ENCODE data around the gene BHMT2.

Gene BHMT2

GRCh38 chr5:79069488-79070349, at the start of gene BHMT2, which contains the start of gene DMGDH:
Gene BHMT2, plus strand, starts transcription at chr5:79069767. Its CDS starts 16 bp downstream, at chr5:79069783.
Gene DMGDH, minus strand, starts transcription at chr5:79069674. Its CDS starts 54 bp downstream, at chr5:79069620.
- no peak for DNase-seq (ENCODE audit: low read depth in 2 of 2)

- no peak for DNase-seq (ENCODE audit: low read depth in 2 of 2)
Measured at GRCh38 chr5:79020861-79021561, 48.6 kb upstream of the BHMT2 start.

GRCh38 chr5:79021753-79022152, 47.8 kb upstream of the BHMT2 start:
- no peak for DNase-seq (ENCODE audit: low read depth in 2 of 2)

- no peak for DNase-seq (ENCODE audit: low read depth in 2 of 2)
Measured at GRCh38 chr5:79022771-79023170, 46.8 kb upstream of the BHMT2 start.

GRCh38 chr5:79023348-79023747, 46.2 kb upstream of the BHMT2 start:
- DNase-seq (ENCODE audit: low read depth in 2 of 2): no peak

GRCh38 chr5:79023947-79024346, 45.6 kb upstream of the BHMT2 start:
- DNase-seq (ENCODE audit: low read depth in 2 of 2): no peak

- DNase-seq (ENCODE audit: low read depth in 2 of 2): no peak
Measured at GRCh38 chr5:79025054-79025472, 44.5 kb upstream of the BHMT2 start.

- DNase-seq (ENCODE audit: low read depth in 2 of 2): no peak
Measured at GRCh38 chr5:79030663-79031484, 38.7 kb upstream of the BHMT2 start.

GRCh38 chr5:79031485-79031867, 38.1 kb upstream of the BHMT2 start:
- no peak for DNase-seq (ENCODE audit: low read depth in 2 of 2)

- no peak for DNase-seq (ENCODE audit: low read depth in 2 of 2)
Measured at GRCh38 chr5:79032031-79032695, 37.4 kb upstream of the BHMT2 start.

GRCh38 chr5:79032782-79033181, 36.8 kb upstream of the BHMT2 start:
- no peak for DNase-seq (ENCODE audit: low read depth in 2 of 2)

- no peak for DNase-seq (ENCODE audit: low read depth in 2 of 2)
Measured at GRCh38 chr5:79035237-79035636, 34.3 kb upstream of the BHMT2 start.

GRCh38 chr5:79036769-79037168, 32.8 kb upstream of the BHMT2 start:
- DNase-seq (ENCODE audit: low read depth in 2 of 2): no peak

- no peak for DNase-seq (ENCODE audit: low read depth in 2 of 2)
Measured at GRCh38 chr5:79042188-79042587, 27.4 kb upstream of the BHMT2 start.

GRCh38 chr5:79047199-79047598, 22.4 kb upstream of the BHMT2 start:
- DNase-seq (ENCODE audit: low read depth in 2 of 2): no peak

GRCh38 chr5:79048437-79048836, 21.1 kb upstream of the BHMT2 start:
- DNase-seq (ENCODE audit: low read depth in 2 of 2): no peak

- no peak for DNase-seq (ENCODE audit: low read depth in 2 of 2)
Measured at GRCh38 chr5:79050498-79050897, 19.1 kb upstream of the BHMT2 start.

GRCh38 chr5:79053321-79053720, 16.2 kb upstream of the BHMT2 start:
- no peak for DNase-seq (ENCODE audit: low read depth in 2 of 2)

- DNase-seq (ENCODE audit: low read depth in 2 of 2): no peak
Measured at GRCh38 chr5:79055017-79055416, 14.6 kb upstream of the BHMT2 start.

GRCh38 chr5:79056847-79057246, 12.7 kb upstream of the BHMT2 start:
- no peak for DNase-seq (ENCODE audit: low read depth in 2 of 2)

- DNase-seq (ENCODE audit: low read depth in 2 of 2): no peak
Measured at GRCh38 chr5:79059674-79060073, 9.9 kb upstream of the BHMT2 start.

GRCh38 chr5:79062436-79062835, 7.1 kb upstream of the BHMT2 start:
- no peak for DNase-seq (ENCODE audit: low read depth in 2 of 2)

Measured in stimulated activated CD8-positive, alpha-beta memory T cell treated with anti-CD3 and anti-CD28 coated beads, Interleukin-15, amount 100 ng/mL, for 4 hours (primary cell).